Body of pancreas (tissue), 4 donors: ENCODE measurements around the gene SNRK.

ENCODE experiments used
- POLR2A ChIP-seq, 3 donors: fragments of 450-650 bp; IDR thresholded peaks; one replicate each; pipeline ENCODE4 v1.6.1; 2016; ENCODE audit warnings: antibody characterized with exemption in 3 of 3, mild to moderate bottlenecking in 2 of 3
- TF ChIP-seq, protein P1 (sequence below), 7 experiments: fragments of 450-650 bp in 4 of 7; fragments of 200-600 bp in 3 of 7; sonication (generic) in 3 of 7; IDR thresholded peaks; one replicate each; pipeline ENCODE4 v1.5.1; 2016 to 2019; ENCODE audit warnings: antibody characterized with exemption in 7 of 7

DNA sequence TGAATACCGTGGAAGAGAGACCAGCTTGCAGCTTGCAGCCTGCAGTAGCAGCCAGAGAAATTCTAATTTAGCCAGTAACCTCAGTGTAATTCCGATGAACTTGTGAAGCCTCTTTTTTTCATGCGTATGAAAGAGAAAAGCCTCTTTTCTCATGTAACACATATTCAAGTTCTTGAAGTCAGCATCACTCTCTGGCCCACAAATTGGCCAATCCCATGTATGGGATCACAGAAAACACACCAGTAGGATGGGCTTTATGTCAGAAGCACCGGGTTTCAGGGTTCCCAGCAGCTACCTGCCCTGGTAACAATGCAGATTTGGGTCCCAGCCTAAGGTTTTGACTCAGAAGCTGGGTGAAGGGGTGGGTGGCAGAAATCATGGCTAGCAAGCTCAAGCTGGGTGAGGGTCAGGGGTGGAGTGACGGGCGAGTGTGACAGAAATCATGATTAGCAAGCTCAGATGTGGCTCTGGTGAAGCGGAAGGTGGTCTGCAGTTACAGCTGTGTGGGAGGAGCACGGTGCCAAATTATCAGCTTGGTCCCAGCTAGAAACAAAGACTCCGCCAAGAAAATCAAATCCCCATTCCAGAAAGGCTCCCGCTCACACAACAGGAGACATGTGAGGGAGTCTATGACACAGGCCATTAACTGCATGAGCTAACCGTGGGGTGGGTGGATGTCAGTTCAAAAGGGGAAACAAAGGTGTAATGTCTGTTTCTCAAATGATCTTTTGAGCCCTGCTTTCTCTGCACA, 86.6 kb downstream of the SNRK start:
- TF ChIP-seq, protein P1, sequence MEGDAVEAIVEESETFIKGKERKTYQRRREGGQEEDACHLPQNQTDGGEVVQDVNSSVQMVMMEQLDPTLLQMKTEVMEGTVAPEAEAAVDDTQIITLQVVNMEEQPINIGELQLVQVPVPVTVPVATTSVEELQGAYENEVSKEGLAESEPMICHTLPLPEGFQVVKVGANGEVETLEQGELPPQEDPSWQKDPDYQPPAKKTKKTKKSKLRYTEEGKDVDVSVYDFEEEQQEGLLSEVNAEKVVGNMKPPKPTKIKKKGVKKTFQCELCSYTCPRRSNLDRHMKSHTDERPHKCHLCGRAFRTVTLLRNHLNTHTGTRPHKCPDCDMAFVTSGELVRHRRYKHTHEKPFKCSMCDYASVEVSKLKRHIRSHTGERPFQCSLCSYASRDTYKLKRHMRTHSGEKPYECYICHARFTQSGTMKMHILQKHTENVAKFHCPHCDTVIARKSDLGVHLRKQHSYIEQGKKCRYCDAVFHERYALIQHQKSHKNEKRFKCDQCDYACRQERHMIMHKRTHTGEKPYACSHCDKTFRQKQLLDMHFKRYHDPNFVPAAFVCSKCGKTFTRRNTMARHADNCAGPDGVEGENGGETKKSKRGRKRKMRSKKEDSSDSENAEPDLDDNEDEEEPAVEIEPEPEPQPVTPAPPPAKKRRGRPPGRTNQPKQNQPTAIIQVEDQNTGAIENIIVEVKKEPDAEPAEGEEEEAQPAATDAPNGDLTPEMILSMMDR (IDR thresholded peaks at IDR 0.05), result no peak
- TF ChIP-seq POLR2A (IDR thresholded peaks at IDR 0.05), result no peak
